Osteoblast (primary cell): Measurements from ENCODE around the gene GAS2L3. TPM values are rescaled to one million over a fixed set of nuclear protein-coding genes. Genes with fewer than 3 reads are reported as not detected.

Experiments
- DNase-seq: peaks from one replicate; pipeline ENCODE4 v3.0.0; 2011; ENCODE audit warnings: low spot score, mixed read lengths; ENCODE audit not compliant: insufficient read length; ENCODE audit errors: missing footprints
- H2AFZ ChIP-seq: 2 replicates; pipeline ENCODE4 v1.6.0; 2011; ENCODE audit warnings: mild to moderate bottlenecking, low read length
- H3K27ac ChIP-seq: 2 replicates; pipeline ENCODE4 v1.5.1; 2011; ENCODE audit warnings: mild to moderate bottlenecking, low read depth, low read length, moderate library complexity
- H3K27me3 ChIP-seq: 2 replicates; pipeline ENCODE4 v1.6.0; 2012; ENCODE audit warnings: mild to moderate bottlenecking, control low read depth, inconsistent platforms, low read length, moderate library complexity; ENCODE audit not compliant: insufficient read depth
- H3K36me3 ChIP-seq: 2 replicates; pipeline ENCODE4 v1.5.1; 2011; ENCODE audit warnings: mild to moderate bottlenecking, low read length, control low read depth, moderate library complexity; ENCODE audit not compliant: insufficient read depth
- H3K4me1 ChIP-seq: 2 replicates; pipeline ENCODE4 v1.5.1; 2011; ENCODE audit warnings: mild to moderate bottlenecking, low read length, control low read depth, moderate library complexity; ENCODE audit not compliant: insufficient read depth
- H3K4me2 ChIP-seq: 2 replicates; pipeline ENCODE4 v1.6.0; 2011; ENCODE audit warnings: mild to moderate bottlenecking, low read length; ENCODE audit not compliant: insufficient read depth
- H3K4me3 ChIP-seq: fragments of 200-600 bp; sonication (generic); 3 replicates; pipeline ENCODE4 v1.5.1; 2012; ENCODE audit warnings: mild to moderate bottlenecking, low read length, inconsistent platforms; ENCODE audit not compliant: insufficient read depth
- H3K79me2 ChIP-seq: 2 replicates; pipeline ENCODE4 v1.6.0; 2012; ENCODE audit warnings: mild to moderate bottlenecking, low read length, control low read depth, inconsistent platforms; ENCODE audit not compliant: insufficient read depth
- H3K9me3 ChIP-seq: 2 replicates; pipeline ENCODE4 v1.5.1; 2011; ENCODE audit warnings: low read depth, low read length, control low read depth
- H4K20me1 ChIP-seq: 2 replicates; pipeline ENCODE4 v1.6.0; 2012; ENCODE audit warnings: mild to moderate bottlenecking, low read length, control low read depth; ENCODE audit not compliant: insufficient read depth
- CTCF ChIP-seq: IDR thresholded peaks from 2 replicates; pipeline ENCODE4 v1.5.1; 2011; ENCODE audit warnings: mild to moderate bottlenecking, low read depth, low read length, moderate library complexity; ENCODE audit errors: extremely low read depth
- total RNA-seq: library from RNA; depleted of rRNA; stranded (reverse); fragments of >200 nt; gene quantifications from 2 replicates; pipeline ENCODE4 v1.2.3, GENCODE V29; 2012

Gene GAS2L3
- total RNA-seq, 1 donor = 29.3 TPM

GRCh38 chr12:100529756-100530350 lies 43.6 kb upstream of the GAS2L3 start:
- no peak overlapping the region for H3K27ac ChIP-seq
- no peaks in the 10 kb centered on the region for H3K9me3 ChIP-seq
- no peaks in the 10 kb centered on the region for H3K27me3 ChIP-seq
- H4K20me1 ChIP-seq = no peaks in the 10 kb centered on the region
- no peaks in the 10 kb centered on the region for H3K79me2 ChIP-seq
- no peak overlapping the region for H2AFZ ChIP-seq
- no peaks in the 10 kb centered on the region for H3K4me1 ChIP-seq
- no peak for TF ChIP-seq CTCF
- no peaks in the 10 kb centered on the region for H3K36me3 ChIP-seq
- no peak overlapping the region for H3K4me2 ChIP-seq
- DNase-seq = no peak
- no peak overlapping the region for H3K4me3 ChIP-seq

- DNase-seq = no peak
- no peaks in the 10 kb centered on the region for H3K4me1 ChIP-seq
- H3K4me3 ChIP-seq = no peak overlapping the region
- no peak overlapping the region for H2AFZ ChIP-seq
- TF ChIP-seq CTCF = no peak
- no peaks in the 10 kb centered on the region for H3K36me3 ChIP-seq
- H3K9me3 ChIP-seq = no peaks in the 10 kb centered on the region
- no peaks in the 10 kb centered on the region for H4K20me1 ChIP-seq
- H3K27me3 ChIP-seq = no peaks in the 10 kb centered on the region
- no peaks in the 10 kb centered on the region for H3K79me2 ChIP-seq
- no peak overlapping the region for H3K4me2 ChIP-seq
- no peak overlapping the region for H3K27ac ChIP-seq
Observed at GRCh38 chr12:100533376-100533775, 40.1 kb upstream of the GAS2L3 start.

- no peaks in the 10 kb centered on the region for H3K9me3 ChIP-seq
- no peaks in the 10 kb centered on the region for H3K79me2 ChIP-seq
- H2AFZ ChIP-seq = no peak overlapping the region
- H3K4me1 ChIP-seq = no peaks in the 10 kb centered on the region
- H3K4me2 ChIP-seq = no peak overlapping the region
- DNase-seq = no peak
- no peaks in the 10 kb centered on the region for H3K36me3 ChIP-seq
- no peak for TF ChIP-seq CTCF
- no peaks in the 10 kb centered on the region for H3K27me3 ChIP-seq
- H4K20me1 ChIP-seq = no peaks in the 10 kb centered on the region
- H3K4me3 ChIP-seq = no peak overlapping the region
- no peak overlapping the region for H3K27ac ChIP-seq
Observed at GRCh38 chr12:100534625-100535227, 38.8 kb upstream of the GAS2L3 start.

GRCh38 chr12:100539202-100539601 lies 34.3 kb upstream of the GAS2L3 start:
- no peaks in the 10 kb centered on the region for H3K79me2 ChIP-seq
- H3K4me2 ChIP-seq = no peak overlapping the region
- no peak overlapping the region for H3K4me3 ChIP-seq
- H4K20me1 ChIP-seq = no peaks in the 10 kb centered on the region
- no peaks in the 10 kb centered on the region for H3K36me3 ChIP-seq
- no peaks in the 10 kb centered on the region for H3K27me3 ChIP-seq
- no peaks in the 10 kb centered on the region for H3K9me3 ChIP-seq
- DNase-seq = no peak
- H3K27ac ChIP-seq = no peak overlapping the region
- H2AFZ ChIP-seq = no peak overlapping the region
- H3K4me1 ChIP-seq = no peaks in the 10 kb centered on the region
- TF ChIP-seq CTCF = no peak
